Stimulated activated CD4-positive, alpha-beta T cell treated with anti-CD3 and anti-CD28 coated beads, Interleukin-2, amount 100 ng/mL, for 4 hours (primary cell): ENCODE data around the gene DUSP19.

Source experiments
- DNase-seq: peaks from one replicate; pipeline ENCODE4 v3.0.0-alpha.2; 2020; ENCODE audit warnings: low read depth

The DUSP19 gene

GRCh38 chr2:183125659-183126341 is 47.3 kb downstream of the DUSP19 start:
- DNase-seq: no peak

GRCh38 chr2:183126635-183127034 is 48.1 kb downstream of the DUSP19 start:
- DNase-seq: no peak

- DNase-seq: no peak
These were observed 55.5 kb downstream of the DUSP19 start for GRCh38 chr2:183134016-183134415.

- DNase-seq: no peak
These were observed 70.4 kb downstream of the DUSP19 start for GRCh38 chr2:183148955-183149354.

- DNase-seq: no peak
These were observed 70.9 kb downstream of the DUSP19 start for GRCh38 chr2:183149489-183149888.
